ENCODE data around the gene TRIM24.

GRCh38 chr7:138565071-138565450 lies 105.0 kb downstream of the TRIM24 start:
- TF ChIP-seq POLR2A (IDR thresholded peaks at IDR 0.05) (no peak), CTCF (IDR thresholded peaks at IDR 0.05) (no peak)
